ENCODE data around the gene TPO.
"Not testable (repeated sequence)": the region's sequence is repeated elsewhere in the genome, so short reads cannot be mapped to it uniquely, and the experiment has no call there.

The TPO gene

DNA sequence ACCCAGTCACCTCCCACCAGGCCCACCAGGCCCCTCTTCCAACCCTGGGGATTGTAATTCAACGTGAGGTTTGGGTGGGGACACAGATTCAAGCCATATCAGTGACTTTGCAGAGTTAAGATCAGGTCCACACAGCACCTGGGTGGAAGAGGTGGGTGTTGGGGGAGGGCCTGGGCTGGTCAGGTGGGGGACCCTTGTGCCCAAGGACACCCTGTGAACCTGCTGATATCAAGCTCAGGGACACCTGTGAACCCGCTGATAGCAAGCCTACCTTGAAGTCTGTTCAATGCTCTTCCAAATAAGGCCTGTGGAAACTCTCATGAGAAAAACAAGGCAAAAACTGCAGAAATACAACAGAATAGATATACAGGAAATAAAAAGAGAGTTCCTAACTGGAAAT lies 19.9 kb upstream of the TPO start:
- no peaks in the 10 kb centered on the region for H3K36me3 Mint-ChIP-seq
- ATAC-seq (ENCODE audit: low read depth): no peak
- DNase-seq (ENCODE audit: low spot score in 2 of 2): no peak
- H3K4me3 Mint-ChIP-seq: no peak overlapping the region
- H3K4me1 Mint-ChIP-seq: no peaks in the 10 kb centered on the region
- H3K27ac Mint-ChIP-seq: no peak overlapping the region
- H3K9me3 Mint-ChIP-seq: peaks cover 7% of the 10 kb centered on the region
- H3K27me3 Mint-ChIP-seq: peaks cover 8% of the 10 kb centered on the region

DNA sequence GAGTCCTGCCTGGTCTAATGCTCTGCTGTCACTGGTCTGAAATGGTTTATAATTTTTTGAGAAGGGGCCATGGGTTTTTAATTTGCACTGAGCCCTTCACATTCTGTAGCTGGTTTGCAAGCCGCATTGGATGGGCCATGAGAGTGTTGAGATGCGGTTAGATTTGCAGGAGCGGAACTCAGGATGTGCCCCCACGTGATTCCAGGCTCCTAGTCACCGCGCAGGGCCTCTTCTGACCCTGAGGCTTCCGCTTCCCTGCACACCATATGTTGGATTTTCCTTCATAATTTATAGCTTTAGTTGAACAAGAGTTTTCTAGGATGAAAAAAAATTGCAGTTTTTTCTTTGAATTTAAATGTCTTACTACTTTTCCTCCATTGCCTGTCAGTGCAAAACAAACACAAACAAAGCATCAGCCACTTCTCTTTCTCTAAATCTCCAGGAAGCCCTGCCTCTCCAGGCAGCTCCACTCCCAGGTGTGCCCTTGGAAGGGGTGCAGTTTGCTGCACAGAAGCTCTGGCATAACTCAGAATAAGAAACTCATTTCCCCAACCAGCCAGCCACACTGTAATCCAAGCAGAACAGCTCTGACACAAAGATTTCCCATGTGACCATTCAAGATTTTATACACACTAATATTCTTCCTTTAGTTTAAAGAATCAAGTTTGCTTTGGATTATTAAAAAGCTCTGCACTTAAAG lies 18.4 kb upstream of the TPO start:
- H3K27me3 Mint-ChIP-seq: peaks cover 14% of the 10 kb centered on the region
- no peak for DNase-seq (ENCODE audit: low spot score in 2 of 2)
- no peak for ATAC-seq (ENCODE audit: low read depth)
- no peaks in the 10 kb centered on the region for H3K36me3 Mint-ChIP-seq
- H3K4me1 Mint-ChIP-seq: peaks cover 4% of the 10 kb centered on the region
- H3K9me3 Mint-ChIP-seq: peaks cover 7% of the 10 kb centered on the region
- no peak overlapping the region for H3K4me3 Mint-ChIP-seq
- H3K27ac Mint-ChIP-seq: no peak overlapping the region

- Mint-ChIP-seq H3K4me1 (peaks cover 4% of the 10 kb centered on the region), H3K27ac (no peak overlapping the region), H3K4me3 (no peak overlapping the region), H3K27me3 (peaks cover 14% of the 10 kb centered on the region), H3K36me3 (no peaks in the 10 kb centered on the region), H3K9me3 (peaks cover 7% of the 10 kb centered on the region)
- no peak for ATAC-seq (ENCODE audit: low read depth)
- DNase-seq (ENCODE audit: low spot score in 2 of 2): no peak
Observed at GRCh38 chr2:1397350-1397749, 15.9 kb upstream of the TPO start.

GRCh38 chr2:1398191-1398590 lies 15.1 kb upstream of the TPO start:
- DNase-seq (ENCODE audit: low spot score in 2 of 2) (no peak), ATAC-seq (ENCODE audit: low read depth) (no peak)
- H3K27me3 Mint-ChIP-seq: peaks cover 12% of the 10 kb centered on the region
- H3K9me3 Mint-ChIP-seq: peaks cover 5% of the 10 kb centered on the region
- no peak overlapping the region for H3K4me3 Mint-ChIP-seq
- no peak overlapping the region for H3K27ac Mint-ChIP-seq
- H3K36me3 Mint-ChIP-seq: no peaks in the 10 kb centered on the region
- H3K4me1 Mint-ChIP-seq: peaks cover 4% of the 10 kb centered on the region

- ATAC-seq (ENCODE audit: low read depth) (no peak), DNase-seq (ENCODE audit: low spot score in 2 of 2) (no peak)
- no peak overlapping the region for H3K27ac Mint-ChIP-seq
- peaks cover 13% of the 10 kb centered on the region for H3K27me3 Mint-ChIP-seq
- H3K4me1 Mint-ChIP-seq: peaks cover 4% of the 10 kb centered on the region
- no peak overlapping the region for H3K4me3 Mint-ChIP-seq
- H3K36me3 Mint-ChIP-seq: no peaks in the 10 kb centered on the region
- peaks cover 11% of the 10 kb centered on the region for H3K9me3 Mint-ChIP-seq
Observed at GRCh38 chr2:1400943-1401735, 12.1 kb upstream of the TPO start.

- Mint-ChIP-seq H3K27me3 (peaks cover 11% of the 10 kb centered on the region), H3K36me3 (no peaks in the 10 kb centered on the region), H3K4me3 (no peak overlapping the region), H3K27ac (no peak overlapping the region), H3K9me3 (peaks cover 11% of the 10 kb centered on the region), H3K4me1 (peaks cover 4% of the 10 kb centered on the region)
- DNase-seq (ENCODE audit: low spot score in 2 of 2): no peak
- no peak for ATAC-seq (ENCODE audit: low read depth)
Observed at GRCh38 chr2:1402064-1402463, 11.2 kb upstream of the TPO start.

DNA sequence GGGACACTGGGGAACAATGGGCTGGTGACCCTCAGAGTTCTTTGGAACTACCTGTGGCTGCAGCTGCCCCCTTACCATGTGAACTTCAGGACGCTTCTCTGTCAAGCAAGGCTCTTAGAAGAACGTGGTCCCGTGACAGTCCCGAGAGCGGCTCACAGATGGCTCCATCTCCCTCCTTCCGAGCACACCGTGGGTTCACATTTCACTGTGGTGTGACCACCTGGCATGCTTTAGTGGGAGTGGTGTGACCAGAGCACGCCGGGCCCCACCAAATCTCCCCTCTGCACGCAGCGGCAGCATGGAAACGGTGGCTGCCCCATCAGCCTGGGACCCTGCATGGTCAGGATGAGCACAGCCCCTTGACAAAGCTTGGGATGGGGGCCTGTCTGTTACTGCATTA lies 9.7 kb upstream of the TPO start:
- H3K9me3 Mint-ChIP-seq: peaks cover 11% of the 10 kb centered on the region
- no peak overlapping the region for H3K4me3 Mint-ChIP-seq
- H3K4me1 Mint-ChIP-seq: peaks cover 4% of the 10 kb centered on the region
- DNase-seq (ENCODE audit: low spot score in 2 of 2): no peak
- H3K36me3 Mint-ChIP-seq: no peaks in the 10 kb centered on the region
- H3K27me3 Mint-ChIP-seq: peaks cover 9% of the 10 kb centered on the region
- H3K27ac Mint-ChIP-seq: no peak overlapping the region
- ATAC-seq (ENCODE audit: low read depth): no peak

DNA sequence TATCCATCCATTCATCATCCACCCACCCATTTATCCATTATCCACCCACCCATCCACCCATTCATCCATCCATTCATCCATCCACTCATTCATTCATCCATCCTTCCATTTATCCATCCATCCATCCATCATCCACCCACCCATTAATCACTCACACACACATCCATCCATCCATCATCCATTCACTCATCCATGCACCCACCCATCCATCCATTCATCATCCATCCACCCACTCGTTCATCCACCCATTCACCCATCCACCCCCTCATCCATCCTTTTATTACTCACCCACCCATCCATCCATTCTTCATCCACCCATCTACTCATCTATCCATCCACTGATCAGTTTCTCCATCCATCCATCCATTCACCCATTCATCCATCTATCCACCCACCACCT lies 8.1 kb upstream of the TPO start:
- H3K27me3 Mint-ChIP-seq: peaks cover 3% of the 10 kb centered on the region
- peaks cover 11% of the 10 kb centered on the region for H3K9me3 Mint-ChIP-seq
- DNase-seq (ENCODE audit: low spot score in 2 of 2) (no peak), ATAC-seq (ENCODE audit: low read depth) (no peak)
- no peaks in the 10 kb centered on the region for H3K36me3 Mint-ChIP-seq
- H3K4me3 Mint-ChIP-seq: no peak overlapping the region
- no peak overlapping the region for H3K27ac Mint-ChIP-seq
- no peaks in the 10 kb centered on the region for H3K4me1 Mint-ChIP-seq

GRCh38 chr2:1405967-1406366 lies 7.3 kb upstream of the TPO start:
- Mint-ChIP-seq H3K36me3 (no peaks in the 10 kb centered on the region), H3K27me3 (peaks cover 3% of the 10 kb centered on the region)

GRCh38 chr2:1406434-1406833 lies 6.8 kb upstream of the TPO start:
- H3K27ac Mint-ChIP-seq: no peak overlapping the region
- peaks cover 3% of the 10 kb centered on the region for H3K27me3 Mint-ChIP-seq
- ATAC-seq (ENCODE audit: low read depth): no peak
- peaks cover 11% of the 10 kb centered on the region for H3K9me3 Mint-ChIP-seq
- H3K4me1 Mint-ChIP-seq: no peaks in the 10 kb centered on the region
- DNase-seq (ENCODE audit: low spot score in 2 of 2): no peak
- H3K36me3 Mint-ChIP-seq: no peaks in the 10 kb centered on the region
- no peak overlapping the region for H3K4me3 Mint-ChIP-seq

More at GRCh38 chr2:1405967-1406366, 7.3 kb upstream of the TPO start:
- no peak for DNase-seq (ENCODE audit: low spot score in 2 of 2)
- Mint-ChIP-seq H3K4me3 (no peak overlapping the region), H3K4me1 (no peaks in the 10 kb centered on the region), H3K27ac (no peak overlapping the region), H3K9me3 (peaks cover 11% of the 10 kb centered on the region)
- ATAC-seq (ENCODE audit: low read depth): no peak

GRCh38 chr2:1407950-1408675 lies 5.2 kb upstream of the TPO start:
- no peak for DNase-seq (ENCODE audit: low spot score in 2 of 2)
- H3K4me3 Mint-ChIP-seq: no peak overlapping the region
- peaks cover 3% of the 10 kb centered on the region for H3K27me3 Mint-ChIP-seq
- peaks cover 7% of the 10 kb centered on the region for H3K9me3 Mint-ChIP-seq
- H3K4me1 Mint-ChIP-seq: no peaks in the 10 kb centered on the region
- H3K27ac Mint-ChIP-seq: no peak overlapping the region
- H3K36me3 Mint-ChIP-seq: no peaks in the 10 kb centered on the region
- no peak for ATAC-seq (ENCODE audit: low read depth)

- DNase-seq (ENCODE audit: low spot score in 2 of 2): no peak
- no peak overlapping the region for H3K4me3 Mint-ChIP-seq
- H3K4me1 Mint-ChIP-seq: no peaks in the 10 kb centered on the region
- no peak for ATAC-seq (ENCODE audit: low read depth)
- no peaks in the 10 kb centered on the region for H3K27me3 Mint-ChIP-seq
- H3K9me3 Mint-ChIP-seq: no peaks in the 10 kb centered on the region
- H3K27ac Mint-ChIP-seq: no peak overlapping the region
- H3K36me3 Mint-ChIP-seq: no peaks in the 10 kb centered on the region
Observed at GRCh38 chr2:1414121-1414520, 858 bp downstream of the TPO start.

GRCh38 chr2:1414901-1415300 lies 1.6 kb downstream of the TPO start:
- DNase-seq (ENCODE audit: low spot score in 2 of 2); H3K9me3 Mint-ChIP-seq; ATAC-seq (ENCODE audit: low read depth); H3K27me3 Mint-ChIP-seq; H3K36me3 Mint-ChIP-seq; H3K27ac Mint-ChIP-seq; H3K4me1 Mint-ChIP-seq; H3K4me3 Mint-ChIP-seq: not testable (repeated sequence)

DNA sequence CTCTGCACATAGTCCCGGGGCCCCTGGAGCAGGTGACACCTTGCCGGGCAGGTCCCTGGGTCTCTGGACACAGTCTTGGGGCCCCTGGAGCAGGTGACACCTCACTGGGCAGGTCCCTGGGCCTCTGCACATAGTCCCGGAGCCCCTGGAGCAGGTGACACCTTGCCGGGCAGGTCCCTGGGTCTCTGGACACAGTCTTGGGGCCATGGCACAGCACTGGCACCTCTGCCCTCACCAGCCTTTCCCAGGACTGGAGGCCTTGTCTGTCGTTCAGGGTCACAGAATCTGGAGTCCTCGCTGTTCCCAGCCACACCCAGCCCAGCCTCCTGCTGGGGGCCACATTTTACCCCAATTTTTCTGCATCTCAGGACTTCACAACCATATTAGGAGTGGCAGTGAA lies 2.2 kb downstream of the TPO start:
- Mint-ChIP-seq H3K27me3 (no peaks in the 10 kb centered on the region), H3K9me3 (no peaks in the 10 kb centered on the region), H3K27ac (no peak overlapping the region), H3K4me1 (no peaks in the 10 kb centered on the region), H3K4me3 (no peak overlapping the region), H3K36me3 (no peaks in the 10 kb centered on the region)
- DNase-seq (ENCODE audit: low spot score in 2 of 2) (no peak), ATAC-seq (ENCODE audit: low read depth) (no peak)

Data from memory B cell (primary cell).